GM18511 (cell line): Measurements from ENCODE around the gene CMTM1.
A peak's percentile ranks its signal among the peaks of the same experiment; 100 is the strongest.

Experiments
- ATAC-seq: cut with Tn5 transposase; IDR thresholded peaks from one replicate; pipeline ENCODE4 v1.9.1; 2021; ENCODE audit warnings: mild to moderate bottlenecking, moderate library complexity; ENCODE audit not compliant: unreplicated experiment

The CMTM1 gene

GRCh38 chr16:66537236-66537635 lies 29.0 kb upstream of the CMTM1 start:
- ATAC-seq: no peak

GRCh38 chr16:66538910-66539309 lies 27.3 kb upstream of the CMTM1 start:
- no peak for ATAC-seq

- ATAC-seq: peak; percentile 89
These were observed 26.4 kb upstream of the CMTM1 start for GRCh38 chr16:66539623-66540469.

- ATAC-seq: no peak
These were observed 24.6 kb upstream of the CMTM1 start for GRCh38 chr16:66541388-66542355.

GRCh38 chr16:66542396-66542795 lies 23.8 kb upstream of the CMTM1 start:
- no peak for ATAC-seq

GRCh38 chr16:66543541-66543940 lies 22.7 kb upstream of the CMTM1 start:
- no peak for ATAC-seq

GRCh38 chr16:66544016-66544757 lies 22.1 kb upstream of the CMTM1 start:
- ATAC-seq: no peak

- no peak for ATAC-seq
These were observed 18.9 kb upstream of the CMTM1 start for GRCh38 chr16:66547101-66547989.

- ATAC-seq: no peak
These were observed 18.2 kb upstream of the CMTM1 start for GRCh38 chr16:66548068-66548467.

- ATAC-seq: no peak
These were observed 17.4 kb upstream of the CMTM1 start for GRCh38 chr16:66548868-66549267.

GRCh38 chr16:66549284-66550131 lies 16.7 kb upstream of the CMTM1 start, which contains the start of gene TK2:
Gene TK2 (minus strand): TSS chr16:66550122. CDS start chr16:66550061, 61 bp downstream.
- ATAC-seq: no peak

GRCh38 chr16:66551348-66551759 lies 14.9 kb upstream of the CMTM1 start:
- peak; percentile 38 for ATAC-seq

GRCh38 chr16:66551788-66552285 lies 14.4 kb upstream of the CMTM1 start:
- ATAC-seq: peak; percentile 8

- ATAC-seq: peak; percentile 75
These were observed 13.7 kb upstream of the CMTM1 start, which contains the start of gene CKLF for GRCh38 chr16:66552286-66553177. Gene CKLF (plus strand): TSS chr16:66552576. CDS start chr16:66552716, 140 bp downstream.

- ATAC-seq: no peak
These were observed 13.0 kb upstream of the CMTM1 start for GRCh38 chr16:66553223-66553622.

GRCh38 chr16:66554021-66554420 lies 12.2 kb upstream of the CMTM1 start:
- ATAC-seq: no peak

- ATAC-seq: no peak
These were observed 11.7 kb upstream of the CMTM1 start for GRCh38 chr16:66554495-66554894.

GRCh38 chr16:66560107-66560506 lies 6.1 kb upstream of the CMTM1 start:
- ATAC-seq: no peak
